H1 (cell line): ENCODE measurements around the gene RING1. TPM values are rescaled to one million over a fixed set of nuclear protein-coding genes. Genes with fewer than 3 reads are reported as not detected.

Experiments used
- CTCF ChIA-PET: fragments of 300-600 bp; sonication (Branson Sonifier 250); formaldehyde crosslinking; loops from one replicate; lab custom pipeline; 2021; ENCODE audit not compliant: partially characterized antibody; lab: Charles Lee
- POLR2A ChIA-PET: fragments of 300-600 bp; sonication (Branson Sonifier 250); formaldehyde crosslinking; loops from one replicate; lab custom pipeline; 2021; ENCODE audit warnings: inconsistent platforms; ENCODE audit not compliant: partially characterized antibody; lab: Charles Lee
- DNase-seq, 2 experiments: peaks; one replicate each; pipeline versions ENCODE4 v3.0.0 to v3.0.0-alpha.2; 2010 to 2022; ENCODE audit warnings: low spot score in 2 of 2, low read depth in 1 of 2, mixed read lengths in 1 of 2
- FAIRE-seq: peaks from 2 replicates; lab custom pipeline; 2011; peaks lifted over from hg19 to GRCh38; lab: Jason Lieb, UNC
- H2AFZ ChIP-seq: 2 replicates; pipeline ENCODE4 v1.8.1; 2012; ENCODE audit warnings: low read length, inconsistent platforms
- H2AK5ac ChIP-seq: 2 replicates; pipeline ENCODE4 v1.6.1; 2013; ENCODE audit warnings: low read depth, low read length
- H2BK120ac ChIP-seq: replicated peaks from 2 replicates; pipeline ENCODE3; 2013; ENCODE audit warnings: low read depth, low read length, inconsistent platforms
- H2BK12ac ChIP-seq: 2 replicates; pipeline ENCODE4 v1.6.1; 2013; ENCODE audit warnings: low read depth, low read length
- H2BK15ac ChIP-seq: 2 replicates; pipeline ENCODE4 v1.6.1; 2013; ENCODE audit warnings: low read length
- H2BK20ac ChIP-seq: 2 replicates; pipeline ENCODE4 v1.6.1; 2013; ENCODE audit warnings: low read length
- H2BK5ac ChIP-seq: 2 replicates; pipeline ENCODE4 v1.6.1; 2013; ENCODE audit warnings: low read depth, low read length
- H3K14ac ChIP-seq: 2 replicates; pipeline ENCODE4 v1.6.1; 2013; ENCODE audit warnings: inconsistent platforms; ENCODE audit not compliant: insufficient read length
- H3K18ac ChIP-seq: 2 replicates; pipeline ENCODE4 v1.6.1; 2013; ENCODE audit warnings: low read length; ENCODE audit errors: extremely low read depth
- H3K23ac ChIP-seq: 2 replicates; pipeline ENCODE4 v1.6.1; 2013; ENCODE audit warnings: inconsistent platforms; ENCODE audit not compliant: insufficient read length
- H3K23me2 ChIP-seq: 2 replicates; pipeline ENCODE4 v1.6.1; 2013; ENCODE audit warnings: low read depth, low read length
- H3K27ac ChIP-seq: 2 replicates; pipeline ENCODE4 v1.6.1; 2011; ENCODE audit warnings: low read depth, low read length, inconsistent platforms
- H3K27me3 ChIP-seq, 4 experiments: replicated peaks in 1 of 4; 1 replicate in 1 of 4; 2 replicates in 3 of 4; pipeline versions ENCODE4 v1.6.1 to v1.8.1; 2011 to 2013; ENCODE audit warnings: low read length in 3 of 4, mild to moderate bottlenecking in 3 of 4, inconsistent platforms in 2 of 4, mixed read lengths in 2 of 4, moderate library complexity in 1 of 4; ENCODE audit not compliant: control insufficient read depth in 3 of 4, insufficient read depth in 3 of 4; ENCODE audit errors: extremely low read depth in 1 of 4
- H3K36me3 ChIP-seq, 4 experiments: 2 replicates each; pipeline versions ENCODE4 v1.6.1 to v1.8.1; 2011 to 2013; ENCODE audit warnings: mild to moderate bottlenecking in 4 of 4, low read length in 3 of 4, moderate library complexity in 2 of 4, control low read depth in 1 of 4, inconsistent platforms in 1 of 4; ENCODE audit not compliant: insufficient read depth in 4 of 4, control insufficient read depth in 2 of 4
- H3K4ac ChIP-seq: replicated peaks from 2 replicates; pipeline ENCODE3; 2013; ENCODE audit warnings: low read length, low read depth, mixed read lengths, inconsistent platforms; ENCODE audit not compliant: insufficient read length
- H3K4me1 ChIP-seq, 4 experiments: replicated peaks in 1 of 4; 1 replicate in 1 of 4; 2 replicates in 3 of 4; pipeline versions ENCODE4 v1.6.1 to v1.8.1; 2011 to 2013; ENCODE audit warnings: low read length in 3 of 4, inconsistent platforms in 2 of 4, mixed read lengths in 1 of 4; ENCODE audit not compliant: insufficient read depth in 4 of 4, control insufficient read depth in 3 of 4
- H3K4me2 ChIP-seq, 2 experiments: 2 replicates each; pipeline versions ENCODE4 v1.6.1 to v1.8.1; 2011 to 2013; ENCODE audit warnings: low read depth in 2 of 2, low read length in 2 of 2, control low read depth in 1 of 2, inconsistent platforms in 1 of 2, mild to moderate bottlenecking in 1 of 2; ENCODE audit not compliant: insufficient read depth in 1 of 2
- H3K4me3 ChIP-seq, 4 experiments: fragments of 200-600, 300-600 bp in 1 of 4; sonication (generic), shearing (Covaris generic), sonication (Bioruptor Twin) in 1 of 4; 2 replicates each; pipeline versions ENCODE4 v1.5.1 to v1.8.1; 2011 to 2016; ENCODE audit warnings: low read length in 4 of 4, low read depth in 3 of 4, control low read depth in 2 of 4, inconsistent platforms in 2 of 4, mild to moderate bottlenecking in 2 of 4, mixed read lengths in 1 of 4, moderate library complexity in 1 of 4; ENCODE audit not compliant: insufficient read depth in 2 of 4; ENCODE audit errors: extremely low read depth in 1 of 4
- H3K56ac ChIP-seq: replicated peaks from 2 replicates; pipeline ENCODE3; 2013; ENCODE audit warnings: low read depth, mild to moderate bottlenecking, mixed read lengths, low read length, inconsistent platforms; ENCODE audit not compliant: insufficient read length
- H3K79me1 ChIP-seq: 2 replicates; pipeline ENCODE4 v1.6.1; 2013; ENCODE audit warnings: low read depth, low read length, control low read depth
- H3K79me2 ChIP-seq, 2 experiments: 2 replicates each; pipeline versions ENCODE4 v1.6.1 to v1.8.1; 2012 to 2013; ENCODE audit warnings: low read length in 2 of 2, mild to moderate bottlenecking in 2 of 2, inconsistent platforms in 1 of 2; ENCODE audit not compliant: insufficient read depth in 2 of 2, control insufficient read depth in 1 of 2
- H3K9ac ChIP-seq, 4 experiments: replicated peaks in 1 of 4; 1 replicate in 1 of 4; 2 replicates in 3 of 4; pipeline versions ENCODE4 v1.6.1 to v1.8.1; 2011 to 2013; ENCODE audit warnings: low read depth in 3 of 4, low read length in 3 of 4, control low read depth in 2 of 4, mild to moderate bottlenecking in 2 of 4, moderate library complexity in 2 of 4, inconsistent platforms in 1 of 4; ENCODE audit errors: extremely low read depth in 1 of 4
- H3K9me3 ChIP-seq, 2 experiments: 2 replicates each; pipeline versions ENCODE4 v1.6.1 to v1.8.1; 2012 to 2013; ENCODE audit warnings: mild to moderate bottlenecking in 2 of 2, moderate library complexity in 2 of 2, control low read depth in 1 of 2, inconsistent platforms in 1 of 2, low read depth in 1 of 2, low read length in 1 of 2, mixed read lengths in 1 of 2; ENCODE audit not compliant: insufficient read depth in 2 of 2
- H4K20me1 ChIP-seq, 2 experiments: replicated peaks in 1 of 2; 2 replicates each; pipeline versions ENCODE3 to v1.8.1; 2011 to 2013; ENCODE audit warnings: inconsistent platforms in 2 of 2, low read length in 2 of 2, mild to moderate bottlenecking in 1 of 2; ENCODE audit not compliant: insufficient read depth in 2 of 2, control insufficient read depth in 1 of 2
- H4K5ac ChIP-seq: 2 replicates; pipeline ENCODE4 v1.6.1; 2013; ENCODE audit warnings: low read length, low read depth, mixed read lengths, inconsistent platforms; ENCODE audit not compliant: insufficient read length
- H4K8ac ChIP-seq: 2 replicates; pipeline ENCODE4 v1.8.0; 2013; ENCODE audit warnings: mild to moderate bottlenecking, moderate library complexity, low read length, inconsistent platforms; ENCODE audit not compliant: insufficient read depth; ENCODE audit errors: extremely low read depth
- H4K91ac ChIP-seq: replicated peaks from 2 replicates; pipeline ENCODE3; 2013; ENCODE audit warnings: low read length, mixed read lengths, inconsistent platforms; ENCODE audit not compliant: insufficient read length
- CHD1 ChIP-seq: IDR thresholded peaks from 2 replicates; pipeline ENCODE4 v1.6.1; 2012; ENCODE audit warnings: low read depth, low read length, improper control_type of control experiment
- HDAC6 ChIP-seq: IDR thresholded peaks from one replicate; pipeline ENCODE4 v1.7.1; 2012; ENCODE audit warnings: low read depth, mild to moderate bottlenecking, inconsistent platforms, low read length, moderate library complexity
- JUND ChIP-seq: IDR thresholded peaks from 2 replicates; pipeline ENCODE4 v1.6.1; 2011; ENCODE audit warnings: mild to moderate bottlenecking, improper control_type of control experiment, low read length
- KDM1A ChIP-seq: fragments of 200-600, 300-600 bp; sonication (generic); IDR thresholded peaks from 2 replicates; pipeline ENCODE4 v1.7.1; 2016; ENCODE audit warnings: mild to moderate bottlenecking, low read length, borderline replicate concordance
- MAFK ChIP-seq: IDR thresholded peaks from 2 replicates; pipeline ENCODE4 v1.6.1; 2012; ENCODE audit warnings: low read depth, mild to moderate bottlenecking, improper control_type of control experiment, low read length
- NRF1 ChIP-seq: IDR thresholded peaks from 2 replicates; pipeline ENCODE4 v1.6.1; 2011; ENCODE audit warnings: mild to moderate bottlenecking, low read depth, low read length, improper control_type of control experiment
- POU5F1 ChIP-seq: IDR thresholded peaks from 2 replicates; pipeline ENCODE4 v1.6.1; 2011; ENCODE audit warnings: low read depth, mild to moderate bottlenecking, low read length, moderate library complexity
- RFX5 ChIP-seq: IDR thresholded peaks from 2 replicates; pipeline ENCODE4 v1.6.1; 2011; ENCODE audit warnings: low read depth, low read length, improper control_type of control experiment, borderline replicate concordance
- SP1 ChIP-seq: IDR thresholded peaks from 2 replicates; pipeline ENCODE4 v1.6.1; 2011; ENCODE audit warnings: low read depth, low read length
- SP2 ChIP-seq: IDR thresholded peaks from 2 replicates; pipeline ENCODE4 v1.6.1; 2012; ENCODE audit warnings: mild to moderate bottlenecking, low read length, inconsistent platforms
- WGBS, 2 experiments: shearing (Covaris generic) in 1 of 2; methylation state at CpG; one replicate each; pipeline versions ENCODE4 v1.1.6 to v1.1.7; 2013 to 2015; ENCODE audit warnings: low lambda C conversion rate in 2 of 2, mixed read lengths in 2 of 2, inconsistent platforms in 1 of 2, low coverage in 1 of 2, missing lambda C conversion rate in 1 of 2; ENCODE audit not compliant: insufficient replicate concordance in 2 of 2, insufficient coverage in 1 of 2, insufficient read length in 1 of 2; ENCODE audit errors: extremely low coverage in 1 of 2, missing lambda C conversion rate in 1 of 2; 5-methylcytosine and 5-hydroxymethylcytosine counted together
- polyA plus RNA-seq, 7 experiments: library from polyadenylated mRNA; depleted of rRNA in 3 of 7; stranded (reverse) in 5 of 7; unstranded in 2 of 7; fragments of >200 nt in 5 of 7; fragments of 200-250 nt in 2 of 7; gene quantifications; 1 replicate in 5 of 7; 2 replicates in 1 of 7; 4 replicates in 1 of 7; pipeline versions ENCODE4 v1.2.1 to v1.2.3, GENCODE V29; 2011 to 2013; ENCODE audit warnings: missing spikeins in 2 of 7, mixed read lengths in 2 of 7
- total RNA-seq: library from RNA; stranded (reverse); fragmentation: NEBNext Ultra II Directional; extraction: Animal tissue kit (Norgen Biotek cat#: 25700); gene quantifications from 2 replicates; pipeline ENCODE4 v1.2.1, GENCODE V29; 2021
- TF ChIP-seq, protein P1 (sequence below): IDR thresholded peaks from 2 replicates; pipeline ENCODE4 v1.6.1; 2011; ENCODE audit warnings: low read length, improper control_type of control experiment

RING1 gene
- total and polyA plus RNA-seq, 2 of the 8 experiments (the other 6 are each of a cell fraction or from before 2014, with no cell fraction given), result 16.4 to 26.0 TPM

DNA sequence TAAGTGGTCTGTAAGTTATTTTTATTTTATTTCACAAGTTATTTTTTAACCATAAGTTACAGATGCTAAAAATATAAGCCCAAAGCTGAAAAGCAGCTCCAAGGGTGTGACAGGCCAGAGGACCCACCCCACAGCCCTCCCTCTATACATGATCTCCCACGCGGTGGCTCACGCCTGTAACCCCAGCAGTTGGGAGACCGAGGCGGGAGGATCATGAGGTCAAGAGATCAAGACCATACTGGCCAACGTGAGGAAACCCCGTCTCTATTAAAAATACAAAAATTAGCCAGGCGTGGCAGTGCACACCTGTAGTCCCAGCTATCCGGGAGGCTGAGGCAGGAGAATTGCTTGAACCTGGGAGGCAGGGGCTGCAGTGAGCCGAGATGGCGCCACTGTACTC, 48.2 kb upstream of the RING1 start:
- H3K23me2 ChIP-seq, result peaks cover 7% of the 10 kb centered on the region; the same call in 1 of the 2 replicates
- no peaks in the 10 kb centered on the region for H3K36me3 ChIP-seq
- H3K9me3 ChIP-seq, result no peaks in the 10 kb centered on the region
- no peak overlapping the region for H3K27ac ChIP-seq
- CTCF ChIA-PET, result interaction anchor here (1.0 to 9.5 kb wide), 15 partner anchors 12 to 176 kb away, joined by 3 to 74 read pairs (median 4); partner anchors contain the start of gene HLA-DOA
- no peaks in the 10 kb centered on the region for H4K20me1 ChIP-seq
- DNase-seq, result no peak
- no peak overlapping the region for H3K23ac ChIP-seq
- H2BK5ac ChIP-seq, result no peak overlapping the region
- H2BK12ac ChIP-seq, result no peak overlapping the region
- H2AFZ ChIP-seq, result no peak overlapping the region
- H3K14ac ChIP-seq, result no peak overlapping the region
- no peak overlapping the region for H2BK20ac ChIP-seq
- no peak overlapping the region for H3K4me3 ChIP-seq
- 96% methylated on average over 11 of the region's 11 CpGs; no CpG with 5 or more reads in 1 of the 2 experiments for WGBS, 2 experiments
- no peak overlapping the region for H2BK120ac ChIP-seq
- H3K4me1 ChIP-seq, result peaks cover 0 to 6% (median 2%) of the 10 kb centered on the region in 4 experiments; a peak in 6 of 7 replicates
- H4K91ac ChIP-seq, result no peak overlapping the region
- H4K8ac ChIP-seq, result no peak overlapping the region
- no peak overlapping the region for H3K18ac ChIP-seq
- FAIRE-seq, result no peak
- H2AK5ac ChIP-seq, result no peak overlapping the region
- H3K27me3 ChIP-seq, result peaks cover 0 to 8% (median 2%) of the 10 kb centered on the region in 4 experiments; a peak in 4 of 7 replicates
- no peak overlapping the region for H4K5ac ChIP-seq
- H3K9ac ChIP-seq, result no peak overlapping the region
- TF ChIP-seq RFX5 (no peak), CHD1 (no peak), KDM1A (no peak), HDAC6 (no peak), SP1 (no peak), POU5F1 (no peak), JUND (no peak), SP2 (no peak), NRF1 (no peak), MAFK (no peak)
- TF ChIP-seq, protein P1, sequence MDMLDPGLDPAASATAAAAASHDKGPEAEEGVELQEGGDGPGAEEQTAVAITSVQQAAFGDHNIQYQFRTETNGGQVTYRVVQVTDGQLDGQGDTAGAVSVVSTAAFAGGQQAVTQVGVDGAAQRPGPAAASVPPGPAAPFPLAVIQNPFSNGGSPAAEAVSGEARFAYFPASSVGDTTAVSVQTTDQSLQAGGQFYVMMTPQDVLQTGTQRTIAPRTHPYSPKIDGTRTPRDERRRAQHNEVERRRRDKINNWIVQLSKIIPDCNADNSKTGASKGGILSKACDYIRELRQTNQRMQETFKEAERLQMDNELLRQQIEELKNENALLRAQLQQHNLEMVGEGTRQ, result no peak
- no peak overlapping the region for H3K56ac ChIP-seq
- H3K79me2 ChIP-seq, result no peaks in the 10 kb centered on the region
- H3K79me1 ChIP-seq, result no peaks in the 10 kb centered on the region
- no peak overlapping the region for H3K4ac ChIP-seq
- H3K4me2 ChIP-seq, result no peak overlapping the region
- POLR2A ChIA-PET, result interaction anchor here (1.0 to 1.8 kb wide), 6 partner anchors 11 to 188 kb away, joined by 3 to 5 read pairs (median 4); no protein-coding TSS in a partner anchor
- no peak overlapping the region for H2BK15ac ChIP-seq
